HG03280 (cell line): ENCODE measurements around the gene IGFBP6.

Experiments used
- ATAC-seq: cut with Tn5 transposase; IDR thresholded peaks from one replicate; pipeline ENCODE4 v1.9.1; 2021; ENCODE audit warnings: mild to moderate bottlenecking, moderate library complexity; ENCODE audit not compliant: unreplicated experiment

IGFBP6 gene

GRCh38 chr12:53097564-53098353 is at the start of gene IGFBP6:
IGFBP6 (plus strand) TSS chr12:53097667; CDS start chr12:53097718, 51 bp downstream.
- no peak for ATAC-seq

- ATAC-seq: no peak
Measured at GRCh38 chr12:53048033-53048779, 49.3 kb upstream of the IGFBP6 start.

DNA sequence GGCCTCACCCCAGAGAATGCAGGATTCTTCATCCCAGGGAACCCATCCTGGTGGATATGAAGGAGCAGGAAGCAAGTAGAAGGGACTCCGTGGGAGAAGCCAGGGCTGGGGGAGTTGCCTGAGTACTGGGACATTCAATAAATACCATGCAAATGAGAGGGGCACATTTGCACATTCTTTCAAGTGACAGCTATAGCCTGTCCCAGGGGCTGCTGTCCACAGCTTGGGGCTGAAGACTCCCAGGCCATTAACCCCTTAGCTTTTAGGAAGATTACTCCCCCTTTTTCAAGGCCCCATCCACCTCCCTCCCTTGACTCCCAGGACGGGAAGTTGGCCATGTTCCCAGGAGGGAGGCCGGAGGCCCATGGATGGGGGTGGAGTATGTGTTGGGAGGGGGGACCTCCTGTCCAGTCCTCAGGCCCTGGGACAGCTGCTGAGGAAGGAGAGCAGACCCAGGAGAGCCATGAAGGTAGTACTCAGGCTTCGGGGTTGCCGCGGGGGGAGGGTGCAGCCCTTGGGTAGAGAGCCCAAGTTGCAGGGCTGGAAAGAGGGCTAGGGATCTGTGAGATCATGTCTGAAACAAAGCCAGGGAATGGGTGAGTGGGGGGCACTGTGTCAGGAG is 48.6 kb upstream of the IGFBP6 start:
- ATAC-seq: no peak

- no peak for ATAC-seq
Measured at GRCh38 chr12:53049571-53050318, 47.7 kb upstream of the IGFBP6 start, which contains the start of gene TNS2. TNS2 (plus strand) TSS chr12:53050065; CDS start chr12:53050186, 121 bp downstream.

DNA sequence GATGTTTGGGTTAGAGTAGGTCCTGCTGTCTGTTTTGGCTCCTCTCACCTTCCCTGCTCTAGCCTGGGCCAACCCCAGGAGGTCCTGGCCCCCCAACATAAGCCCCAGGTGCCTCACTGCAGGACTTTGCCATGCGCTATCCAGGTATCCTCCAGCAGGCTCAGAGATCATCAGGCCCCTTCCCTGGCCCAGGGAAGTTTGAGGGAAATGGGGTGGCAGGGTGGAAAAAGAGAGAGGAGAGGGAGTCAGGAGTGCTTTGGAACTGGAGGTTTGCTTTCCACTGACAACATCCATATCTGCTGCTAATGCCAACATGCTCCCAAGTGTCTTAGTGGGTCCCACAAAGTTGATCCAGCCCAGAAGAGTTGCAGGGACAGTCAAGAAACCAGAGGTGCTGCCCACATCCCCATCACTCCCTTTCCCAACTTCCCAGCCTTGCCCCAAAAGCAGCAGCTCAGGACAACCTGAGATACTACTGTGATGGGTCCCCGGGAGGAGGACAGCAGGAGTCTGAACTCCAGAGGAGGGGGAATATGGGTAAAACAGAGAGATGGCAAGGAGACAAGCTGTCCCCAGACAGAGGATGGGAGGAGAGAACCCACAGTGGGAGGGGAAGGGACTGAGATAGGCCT is 46.9 kb upstream of the IGFBP6 start:
- ATAC-seq: no peak

DNA sequence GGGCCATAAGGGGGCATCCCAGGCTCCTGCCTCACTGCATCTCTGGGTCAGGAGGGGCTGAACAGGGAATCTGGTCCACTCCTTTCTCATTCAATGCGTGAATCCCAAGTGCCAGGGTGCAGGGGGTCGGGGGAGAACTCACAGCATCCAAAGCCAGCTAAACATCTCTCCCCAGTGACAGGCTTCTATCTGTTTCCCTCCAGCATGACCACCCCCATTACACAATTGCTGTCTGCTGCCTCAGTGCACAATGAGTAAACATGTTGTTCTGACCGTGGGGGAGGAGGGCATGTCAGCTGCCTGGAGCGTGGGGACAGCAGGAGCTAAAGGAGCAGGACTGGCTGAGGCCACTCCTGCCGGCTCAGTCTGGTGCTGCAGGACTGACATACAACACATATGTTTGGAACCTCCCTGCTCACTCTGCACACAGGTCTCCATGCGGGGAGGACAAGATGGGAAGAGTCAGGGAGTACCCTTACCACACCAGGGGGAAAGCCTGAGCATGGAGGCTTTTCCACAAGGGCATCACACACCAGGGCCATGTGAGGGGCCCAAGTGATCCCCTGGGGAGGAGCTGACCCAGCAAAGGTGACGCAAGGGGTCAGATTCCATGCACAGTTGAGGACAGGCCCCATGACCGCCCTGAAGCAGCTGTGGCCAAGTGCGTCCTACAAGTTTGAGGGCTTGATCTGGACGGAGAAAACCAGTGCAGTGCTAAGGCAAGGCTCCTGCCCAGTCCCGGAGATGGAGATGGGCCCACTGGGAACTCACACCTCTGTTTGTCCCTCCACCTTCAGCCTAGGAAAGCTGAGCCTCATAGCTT is 46.2 kb upstream of the IGFBP6 start:
- ATAC-seq: no peak

GRCh38 chr12:53051881-53052412 is 45.5 kb upstream of the IGFBP6 start:
- no peak for ATAC-seq

DNA sequence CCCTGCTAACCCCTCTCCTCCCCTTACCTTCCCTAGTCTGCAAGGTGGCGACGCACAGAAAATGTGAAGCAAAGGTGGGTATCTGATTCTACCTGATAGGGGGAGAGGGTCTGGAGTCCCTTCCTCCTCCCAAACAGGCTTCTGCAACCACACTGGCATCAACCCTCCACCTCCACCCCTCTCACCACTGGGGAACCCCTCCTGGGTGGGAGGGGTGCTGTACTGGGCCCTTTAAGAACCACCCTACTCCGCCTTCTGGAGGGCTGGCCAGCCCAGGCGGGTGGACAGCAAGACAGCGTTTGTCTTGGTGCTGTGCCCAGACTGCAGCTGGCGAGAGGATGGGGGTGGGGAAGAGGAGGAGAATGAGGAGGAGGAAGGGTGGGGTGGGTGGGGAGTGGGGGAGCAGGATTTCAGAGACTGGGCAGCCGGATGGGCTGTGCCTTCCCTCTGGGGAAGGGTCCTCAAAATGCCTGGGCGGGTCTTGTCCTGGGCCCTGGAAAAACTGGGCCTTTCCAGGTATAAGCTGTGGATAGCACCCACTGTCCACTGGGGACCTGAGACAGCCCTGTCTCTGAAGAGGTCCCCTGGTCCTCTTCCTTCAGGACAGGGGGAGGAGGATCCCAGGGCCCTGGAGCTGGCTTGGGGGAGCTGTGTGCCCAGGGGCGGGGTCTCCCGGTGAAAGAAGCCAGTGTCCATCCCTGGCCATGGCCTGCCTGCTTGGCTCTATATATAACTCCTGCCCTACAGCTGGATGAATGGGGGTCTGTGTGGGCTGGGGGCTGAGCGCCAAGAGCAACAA is 44.8 kb upstream of the IGFBP6 start:
- no peak for ATAC-seq

- no peak for ATAC-seq
Measured at GRCh38 chr12:53053218-53054111, 44.0 kb upstream of the IGFBP6 start.

DNA sequence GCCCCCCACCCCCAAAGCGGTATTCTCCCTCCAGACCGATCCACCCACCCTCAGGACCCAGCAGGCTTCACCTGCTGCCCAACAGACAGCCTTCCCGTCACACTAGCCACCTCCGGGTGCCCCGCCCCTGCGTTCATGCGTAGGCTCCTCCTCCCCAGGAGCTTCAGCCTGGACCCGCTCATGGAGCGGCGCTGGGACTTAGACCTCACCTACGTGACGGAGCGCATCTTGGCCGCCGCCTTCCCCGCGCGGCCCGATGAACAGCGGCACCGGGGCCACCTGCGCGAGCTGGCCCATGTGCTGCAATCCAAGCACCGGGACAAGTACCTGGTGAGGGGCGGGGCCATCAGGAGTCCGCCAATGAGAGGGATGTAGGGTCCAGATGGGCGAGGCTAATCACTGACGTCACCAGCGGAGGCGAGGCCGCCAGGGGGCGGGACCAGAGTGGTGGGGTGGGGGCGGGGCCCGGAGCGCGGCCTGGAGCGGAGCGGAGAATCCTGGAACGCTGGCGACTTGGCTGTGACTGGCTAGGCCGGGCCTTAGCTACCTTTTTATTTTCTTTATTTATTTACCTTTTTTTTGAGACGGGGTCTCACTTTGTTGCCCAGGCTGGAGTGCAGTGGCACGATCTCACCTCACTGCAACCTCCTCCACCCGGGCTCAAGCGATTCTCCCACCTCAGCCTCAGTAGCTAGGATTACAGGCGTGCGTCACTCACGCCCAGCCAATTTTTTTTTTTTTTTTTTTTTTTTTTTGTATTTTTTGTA is 43.2 kb upstream of the IGFBP6 start:
- peak; percentile 94 for ATAC-seq

- ATAC-seq: no peak
Measured at GRCh38 chr12:53055471-53056266, 41.8 kb upstream of the IGFBP6 start.

DNA sequence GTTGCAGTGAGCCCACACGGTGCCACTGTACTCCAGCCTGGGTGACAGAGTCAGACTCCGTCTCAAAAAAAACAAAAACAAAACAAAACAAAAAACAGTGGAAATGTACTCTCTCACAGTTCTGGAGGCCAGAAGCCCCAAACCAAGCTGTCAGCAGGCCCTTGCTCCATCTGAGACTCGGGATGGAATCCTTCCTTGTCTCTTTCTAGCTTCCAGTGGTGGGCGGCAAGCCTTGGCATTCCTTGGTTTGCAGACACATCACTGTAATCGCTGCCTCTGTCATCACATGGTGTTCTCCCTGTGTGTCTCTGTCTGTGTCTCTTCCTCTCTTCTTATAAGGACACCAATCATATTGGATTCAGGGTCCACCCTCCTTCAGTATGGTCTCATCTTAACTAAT is 41.2 kb upstream of the IGFBP6 start:
- no peak for ATAC-seq

- no peak for ATAC-seq
Measured at GRCh38 chr12:53056901-53057300, 40.6 kb upstream of the IGFBP6 start.

- ATAC-seq: no peak
Measured at GRCh38 chr12:53057816-53058500, 39.5 kb upstream of the IGFBP6 start.

GRCh38 chr12:53058674-53059433 is 38.6 kb upstream of the IGFBP6 start:
- no peak for ATAC-seq
